ENCODE results near the gene F12. TPM values are rescaled to one million over a fixed set of nuclear protein-coding genes. Genes with fewer than 3 reads are reported as not detected.

The F12 gene
- total RNA-seq, 1 experiment from 2014 or later, result 30.0 TPM

DNA sequence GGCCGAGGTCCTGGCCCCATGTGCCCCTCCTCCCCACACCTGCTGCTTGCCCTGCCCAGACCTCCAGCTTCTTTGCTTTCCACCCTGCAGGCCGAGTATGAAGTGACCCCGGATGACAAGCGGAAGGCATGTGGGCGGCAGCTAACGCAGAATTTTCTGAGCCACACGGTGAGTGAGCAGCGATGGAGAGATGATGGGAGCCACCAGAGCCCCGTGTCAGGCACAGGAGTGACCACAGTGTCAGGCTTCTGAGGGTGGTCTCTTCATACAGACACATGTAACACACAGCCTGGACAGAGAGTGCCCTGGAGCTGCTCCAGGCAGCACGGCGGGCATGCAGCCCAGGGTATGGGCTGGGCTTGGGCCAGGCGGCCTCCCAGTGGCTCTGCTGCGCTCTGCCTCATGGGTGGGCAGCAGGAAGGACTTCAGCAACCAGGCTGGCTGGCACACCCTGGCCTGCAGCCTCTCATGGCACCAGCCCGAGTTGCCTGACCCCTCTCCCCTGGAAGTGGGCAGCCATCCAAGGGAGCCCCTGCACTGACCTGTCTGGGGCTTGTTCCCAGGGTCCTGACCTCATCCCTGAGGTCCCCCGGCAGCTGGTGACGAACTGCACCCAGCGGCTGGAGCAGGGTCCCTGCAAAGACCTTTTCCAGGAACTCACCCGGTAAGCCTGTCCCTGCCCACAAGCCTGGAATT, 22.9 kb upstream of the F12 start:
- H3K36me3 ChIP-seq (ENCODE audit: control insufficient read depth in 1 of 2, insufficient read depth in 2 of 2, low read length in 2 of 2), result peaks cover 23 to 41% of the 10 kb centered on the region in 2 experiments; a peak in 3 of 4 replicates
- no peak overlapping the region for H3K27ac ChIP-seq (ENCODE audit: low read depth, low read length)
- DNase-seq (ENCODE audit: low read depth, low spot score) (no peak), ATAC-seq (no peak)
- no TSS peak for BruUV-seq (replicated peaks)
- H3K9ac ChIP-seq (ENCODE audit: low read length), result no peak overlapping the region
- H3K4me3 ChIP-seq (replicated peaks in 1 of 2; ENCODE audit: low read depth in 1 of 2, low read length in 2 of 2), result no peak overlapping the region
- no peaks in the 10 kb centered on the region for H3K9me2 ChIP-seq (ENCODE audit: insufficient read depth)
- no peaks in the 10 kb centered on the region for H3K27me3 ChIP-seq (ENCODE audit: insufficient read depth, low read length)
- peaks cover 7 to 19% of the 10 kb centered on the region in 2 experiments; a peak in 3 of 4 replicates for H3K4me1 ChIP-seq (ENCODE audit: control insufficient read depth in 1 of 2, insufficient read depth in 2 of 2, low read length in 2 of 2)
- TF ChIP-seq RAD21 (IDR thresholded peaks at IDR 0.05; ENCODE audit: low read depth), result no peak
- no peak for TF ChIP-seq FOSL1 (IDR thresholded peaks at IDR 0.05; ENCODE audit: low read depth)
- TF ChIP-seq CBX3 (IDR thresholded peaks at IDR 0.05; ENCODE audit: low read depth), result no peak
- TF ChIP-seq, protein P1, sequence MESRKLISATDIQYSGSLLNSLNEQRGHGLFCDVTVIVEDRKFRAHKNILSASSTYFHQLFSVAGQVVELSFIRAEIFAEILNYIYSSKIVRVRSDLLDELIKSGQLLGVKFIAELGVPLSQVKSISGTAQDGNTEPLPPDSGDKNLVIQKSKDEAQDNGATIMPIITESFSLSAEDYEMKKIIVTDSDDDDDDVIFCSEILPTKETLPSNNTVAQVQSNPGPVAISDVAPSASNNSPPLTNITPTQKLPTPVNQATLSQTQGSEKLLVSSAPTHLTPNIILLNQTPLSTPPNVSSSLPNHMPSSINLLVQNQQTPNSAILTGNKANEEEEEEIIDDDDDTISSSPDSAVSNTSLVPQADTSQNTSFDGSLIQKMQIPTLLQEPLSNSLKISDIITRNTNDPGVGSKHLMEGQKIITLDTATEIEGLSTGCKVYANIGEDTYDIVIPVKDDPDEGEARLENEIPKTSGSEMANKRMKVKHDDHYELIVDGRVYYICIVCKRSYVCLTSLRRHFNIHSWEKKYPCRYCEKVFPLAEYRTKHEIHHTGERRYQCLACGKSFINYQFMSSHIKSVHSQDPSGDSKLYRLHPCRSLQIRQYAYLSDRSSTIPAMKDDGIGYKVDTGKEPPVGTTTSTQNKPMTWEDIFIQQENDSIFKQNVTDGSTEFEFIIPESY (IDR thresholded peaks at IDR 0.05; ENCODE audit: extremely low read depth, insufficient replicate concordance, low read length), result no peak
- no peak for TF ChIP-seq SP1 (IDR thresholded peaks at IDR 0.05; ENCODE audit: low read depth)
- TF ChIP-seq EGR1 (IDR thresholded peaks at IDR 0.05; ENCODE audit: low read depth), result no peak
- TF ChIP-seq ZFX (IDR thresholded peaks at IDR 0.05), result no peak
- TF ChIP-seq, protein P2, sequence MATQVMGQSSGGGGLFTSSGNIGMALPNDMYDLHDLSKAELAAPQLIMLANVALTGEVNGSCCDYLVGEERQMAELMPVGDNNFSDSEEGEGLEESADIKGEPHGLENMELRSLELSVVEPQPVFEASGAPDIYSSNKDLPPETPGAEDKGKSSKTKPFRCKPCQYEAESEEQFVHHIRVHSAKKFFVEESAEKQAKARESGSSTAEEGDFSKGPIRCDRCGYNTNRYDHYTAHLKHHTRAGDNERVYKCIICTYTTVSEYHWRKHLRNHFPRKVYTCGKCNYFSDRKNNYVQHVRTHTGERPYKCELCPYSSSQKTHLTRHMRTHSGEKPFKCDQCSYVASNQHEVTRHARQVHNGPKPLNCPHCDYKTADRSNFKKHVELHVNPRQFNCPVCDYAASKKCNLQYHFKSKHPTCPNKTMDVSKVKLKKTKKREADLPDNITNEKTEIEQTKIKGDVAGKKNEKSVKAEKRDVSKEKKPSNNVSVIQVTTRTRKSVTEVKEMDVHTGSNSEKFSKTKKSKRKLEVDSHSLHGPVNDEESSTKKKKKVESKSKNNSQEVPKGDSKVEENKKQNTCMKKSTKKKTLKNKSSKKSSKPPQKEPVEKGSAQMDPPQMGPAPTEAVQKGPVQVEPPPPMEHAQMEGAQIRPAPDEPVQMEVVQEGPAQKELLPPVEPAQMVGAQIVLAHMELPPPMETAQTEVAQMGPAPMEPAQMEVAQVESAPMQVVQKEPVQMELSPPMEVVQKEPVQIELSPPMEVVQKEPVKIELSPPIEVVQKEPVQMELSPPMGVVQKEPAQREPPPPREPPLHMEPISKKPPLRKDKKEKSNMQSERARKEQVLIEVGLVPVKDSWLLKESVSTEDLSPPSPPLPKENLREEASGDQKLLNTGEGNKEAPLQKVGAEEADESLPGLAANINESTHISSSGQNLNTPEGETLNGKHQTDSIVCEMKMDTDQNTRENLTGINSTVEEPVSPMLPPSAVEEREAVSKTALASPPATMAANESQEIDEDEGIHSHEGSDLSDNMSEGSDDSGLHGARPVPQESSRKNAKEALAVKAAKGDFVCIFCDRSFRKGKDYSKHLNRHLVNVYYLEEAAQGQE (IDR thresholded peaks at IDR 0.05; ENCODE audit: low read depth), result no peak
- POLR2A ChIA-PET, result interaction anchor here (1.3 kb wide), 1 partner anchor 42 kb away, joined by 3 read pairs; no protein-coding TSS in a partner anchor
- H4K20me1 ChIP-seq (ENCODE audit: insufficient read depth), result no peaks in the 10 kb centered on the region
- H3K9me3 ChIP-seq (ENCODE audit: control insufficient read depth in 1 of 2, insufficient read depth in 1 of 2, low read depth in 1 of 2, low read length in 2 of 2), result no peaks in the 10 kb centered on the region
- no peak overlapping the region for H3K4me2 ChIP-seq (ENCODE audit: low read length)
- intact Hi-C loops (cut with micrococcal nuclease), result no loop called here
- H3K79me2 ChIP-seq (ENCODE audit: insufficient read depth, low read length), result peaks cover 33% of the 10 kb centered on the region
- RAD21 ChIA-PET (ENCODE audit: low non-redundant PET in 1 of 2, low total read pairs in 2 of 2, uncharacterized antibody in 2 of 2, unreplicated experiment in 2 of 2), result interaction anchor here in 1 of 2 experiments (0.6 kb wide), 1 partner anchor 22 kb away, joined by 7 read pairs; no protein-coding TSS in a partner anchor
- CTCF ChIA-PET, result no interaction called here
- H2AFZ ChIP-seq (ENCODE audit: low read depth, low read length, poor library complexity, severe bottlenecking), result no peak overlapping the region
